HL-60/S4 treated with retinoic acid at 250 ng/mL for 4 days and 3 days (cell line): ENCODE data around the gene C3orf22.
"Not testable (repeated sequence)": the region's sequence is repeated elsewhere in the genome, so short reads cannot be mapped to it uniquely, and the experiment has no call there.

Source experiments
- in situ Hi-C: fragments of 300-500 bp; cut with MboI; formaldehyde crosslinking; loops from 2 replicates; pipeline ENCODE4 v1.7.0; 2022; ENCODE audit warnings: low sequenced_read_pairs

C3orf22 gene

GRCh38 chr3:126558336-126559071 is at the start of gene C3orf22:
Gene C3orf22 (minus strand): TSS chr3:126558932. CDS start chr3:126553390, 5,542 bp downstream.
- in situ Hi-C loops, result no loop called here

- in situ Hi-C loops, result no loop called here
These were observed 48.6 kb upstream of the C3orf22 start for GRCh38 chr3:126607214-126607908.

- in situ Hi-C loops, result no loop called here
These were observed 47.3 kb upstream of the C3orf22 start for GRCh38 chr3:126606001-126606400.

GRCh38 chr3:126604691-126605090 is 46.0 kb upstream of the C3orf22 start:
- in situ Hi-C loops, result no loop called here

GRCh38 chr3:126599101-126599500 is 40.4 kb upstream of the C3orf22 start:
- in situ Hi-C loops, result no loop called here

GRCh38 chr3:126595479-126595878 is 36.7 kb upstream of the C3orf22 start:
- in situ Hi-C loops, result not testable (repeated sequence)

- in situ Hi-C loops, result not testable (repeated sequence)
These were observed 32.8 kb upstream of the C3orf22 start for GRCh38 chr3:126591515-126591914.

- in situ Hi-C loops, result no loop called here
These were observed 23.6 kb upstream of the C3orf22 start for GRCh38 chr3:126582311-126582710.

GRCh38 chr3:126581569-126581968 is 22.8 kb upstream of the C3orf22 start:
- in situ Hi-C loops, result no loop called here

- in situ Hi-C loops, result no loop called here
These were observed 22.0 kb upstream of the C3orf22 start for GRCh38 chr3:126580746-126581145.

GRCh38 chr3:126578702-126579101 is 20.0 kb upstream of the C3orf22 start:
- in situ Hi-C loops, result no loop called here

- in situ Hi-C loops, result no loop called here
These were observed 18.5 kb upstream of the C3orf22 start for GRCh38 chr3:126577261-126577660.

GRCh38 chr3:126573492-126574117 is 14.9 kb upstream of the C3orf22 start:
- in situ Hi-C loops, result no loop called here

- in situ Hi-C loops, result no loop called here
These were observed 12.3 kb upstream of the C3orf22 start for GRCh38 chr3:126571078-126571477.

- in situ Hi-C loops, result no loop called here
These were observed 11.4 kb upstream of the C3orf22 start for GRCh38 chr3:126570103-126570541.

- in situ Hi-C loops, result no loop called here
These were observed 10.8 kb upstream of the C3orf22 start for GRCh38 chr3:126569390-126569975.

GRCh38 chr3:126568776-126569342 is 10.1 kb upstream of the C3orf22 start:
- in situ Hi-C loops, result no loop called here

- in situ Hi-C loops, result no loop called here
These were observed 9.1 kb upstream of the C3orf22 start for GRCh38 chr3:126567696-126568438.

GRCh38 chr3:126562737-126563276 is 4.1 kb upstream of the C3orf22 start:
- in situ Hi-C loops, result no loop called here

- in situ Hi-C loops, result no loop called here
These were observed 971 bp downstream of the C3orf22 start for GRCh38 chr3:126557761-126558160.
